Vagina (tissue), 2 donors: ENCODE measurements around the gene PTPN21.

Source experiments
- POLR2A ChIP-seq, 2 donors: fragments of 450-650 bp; IDR thresholded peaks; one replicate each; pipeline ENCODE4 v1.6.1; 2017; ENCODE audit warnings: antibody characterized with exemption in 2 of 2, mild to moderate bottlenecking in 2 of 2, moderate library complexity in 2 of 2
- POLR2AphosphoS5 ChIP-seq, 2 donors: sonication (generic); formaldehyde crosslinking; IDR thresholded peaks; one replicate each; pipeline ENCODE4 v1.9.0; 2017; ENCODE audit warnings: antibody characterized with exemption in 2 of 2, mild to moderate bottlenecking in 2 of 2, low read depth in 1 of 2; ENCODE audit not compliant: insufficient read depth in 1 of 2
- TF ChIP-seq, protein P1 (sequence below), 3 experiments: fragments of 450-650 bp in 2 of 3; fragments of 200-600 bp in 1 of 3; sonication (generic) in 1 of 3; IDR thresholded peaks; one replicate each; pipeline ENCODE4 v1.5.1; 2017 to 2019; ENCODE audit warnings: antibody characterized with exemption in 3 of 3, mild to moderate bottlenecking in 2 of 3, moderate library complexity in 2 of 3

DNA sequence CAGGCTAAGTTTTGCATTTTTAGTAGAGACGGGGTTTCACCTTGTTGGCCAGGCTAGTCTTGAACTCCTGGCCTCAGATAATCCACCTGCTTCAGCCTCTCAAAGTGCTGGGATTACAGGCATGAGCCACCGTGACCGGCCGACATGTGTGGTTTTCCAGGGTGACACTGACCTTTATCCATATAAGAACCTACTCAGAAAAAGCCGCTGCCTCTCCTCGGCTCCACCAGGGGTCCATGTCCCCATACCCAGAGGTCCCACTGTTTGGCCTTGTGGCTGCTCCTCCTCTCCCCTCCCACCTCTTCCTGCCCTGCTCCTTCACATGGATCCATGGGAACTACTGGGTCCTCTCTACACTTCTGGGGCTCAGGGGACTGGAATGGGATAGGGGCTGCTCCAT lies 64.6 kb downstream of the PTPN21 start:
- TF ChIP-seq, protein P1, sequence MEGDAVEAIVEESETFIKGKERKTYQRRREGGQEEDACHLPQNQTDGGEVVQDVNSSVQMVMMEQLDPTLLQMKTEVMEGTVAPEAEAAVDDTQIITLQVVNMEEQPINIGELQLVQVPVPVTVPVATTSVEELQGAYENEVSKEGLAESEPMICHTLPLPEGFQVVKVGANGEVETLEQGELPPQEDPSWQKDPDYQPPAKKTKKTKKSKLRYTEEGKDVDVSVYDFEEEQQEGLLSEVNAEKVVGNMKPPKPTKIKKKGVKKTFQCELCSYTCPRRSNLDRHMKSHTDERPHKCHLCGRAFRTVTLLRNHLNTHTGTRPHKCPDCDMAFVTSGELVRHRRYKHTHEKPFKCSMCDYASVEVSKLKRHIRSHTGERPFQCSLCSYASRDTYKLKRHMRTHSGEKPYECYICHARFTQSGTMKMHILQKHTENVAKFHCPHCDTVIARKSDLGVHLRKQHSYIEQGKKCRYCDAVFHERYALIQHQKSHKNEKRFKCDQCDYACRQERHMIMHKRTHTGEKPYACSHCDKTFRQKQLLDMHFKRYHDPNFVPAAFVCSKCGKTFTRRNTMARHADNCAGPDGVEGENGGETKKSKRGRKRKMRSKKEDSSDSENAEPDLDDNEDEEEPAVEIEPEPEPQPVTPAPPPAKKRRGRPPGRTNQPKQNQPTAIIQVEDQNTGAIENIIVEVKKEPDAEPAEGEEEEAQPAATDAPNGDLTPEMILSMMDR (IDR thresholded peaks at IDR 0.05): no peak
- no peak for TF ChIP-seq POLR2A (IDR thresholded peaks at IDR 0.05)
- TF ChIP-seq POLR2AphosphoS5 (IDR thresholded peaks at IDR 0.05; ENCODE audit: insufficient read depth in 1 of 2, low read depth in 1 of 2): no peak
